Sigmoid colon (tissue), 4 donors: ENCODE data around the gene MED17.

Experiments used
- EP300 ChIP-seq, 4 donors: sonication (generic); formaldehyde crosslinking; IDR thresholded peaks; one replicate each; pipeline ENCODE4 v1.6.1; 2017; ENCODE audit warnings: antibody characterized with exemption in 4 of 4
- TF ChIP-seq, protein P1 (sequence below), 4 experiments: fragments of 450-650 bp in 3 of 4; fragments of 200-600 bp in 1 of 4; IDR thresholded peaks; one replicate each; pipeline ENCODE4 v1.5.1; 2016 to 2019; ENCODE audit warnings: antibody characterized with exemption in 4 of 4, mild to moderate bottlenecking in 3 of 4, moderate library complexity in 2 of 4

DNA sequence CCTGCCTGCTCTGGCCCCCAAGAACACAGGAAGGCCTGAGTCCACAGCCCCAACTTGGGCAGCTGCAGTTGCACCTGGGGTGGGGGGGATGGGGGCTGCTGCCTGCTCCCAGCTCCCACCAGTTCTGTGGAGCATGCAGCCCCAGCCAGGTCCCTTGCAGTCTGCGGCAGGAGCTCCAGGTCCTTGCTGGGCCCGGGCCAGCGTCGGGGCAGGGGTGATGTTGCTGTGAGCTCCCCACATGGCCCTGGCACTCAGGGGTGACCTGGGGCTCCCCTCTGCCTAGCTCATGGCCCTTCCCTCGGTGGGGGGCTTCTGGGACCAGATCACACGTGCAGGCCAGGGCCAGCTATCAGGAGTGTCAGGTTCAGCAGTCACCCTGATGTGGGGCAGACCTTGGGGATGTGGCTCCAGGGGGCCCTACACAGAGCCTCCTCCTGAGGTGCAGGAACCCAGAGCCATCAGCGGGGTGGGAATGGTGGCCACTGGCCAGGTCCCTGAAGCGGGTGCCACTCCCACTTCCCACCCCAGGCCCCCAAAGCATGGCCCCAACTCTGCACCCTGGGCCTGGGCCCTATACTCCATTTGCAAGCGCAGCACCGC is 10.4 kb upstream of the MED17 start:
- TF ChIP-seq, protein P1, sequence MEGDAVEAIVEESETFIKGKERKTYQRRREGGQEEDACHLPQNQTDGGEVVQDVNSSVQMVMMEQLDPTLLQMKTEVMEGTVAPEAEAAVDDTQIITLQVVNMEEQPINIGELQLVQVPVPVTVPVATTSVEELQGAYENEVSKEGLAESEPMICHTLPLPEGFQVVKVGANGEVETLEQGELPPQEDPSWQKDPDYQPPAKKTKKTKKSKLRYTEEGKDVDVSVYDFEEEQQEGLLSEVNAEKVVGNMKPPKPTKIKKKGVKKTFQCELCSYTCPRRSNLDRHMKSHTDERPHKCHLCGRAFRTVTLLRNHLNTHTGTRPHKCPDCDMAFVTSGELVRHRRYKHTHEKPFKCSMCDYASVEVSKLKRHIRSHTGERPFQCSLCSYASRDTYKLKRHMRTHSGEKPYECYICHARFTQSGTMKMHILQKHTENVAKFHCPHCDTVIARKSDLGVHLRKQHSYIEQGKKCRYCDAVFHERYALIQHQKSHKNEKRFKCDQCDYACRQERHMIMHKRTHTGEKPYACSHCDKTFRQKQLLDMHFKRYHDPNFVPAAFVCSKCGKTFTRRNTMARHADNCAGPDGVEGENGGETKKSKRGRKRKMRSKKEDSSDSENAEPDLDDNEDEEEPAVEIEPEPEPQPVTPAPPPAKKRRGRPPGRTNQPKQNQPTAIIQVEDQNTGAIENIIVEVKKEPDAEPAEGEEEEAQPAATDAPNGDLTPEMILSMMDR (IDR thresholded peaks at IDR 0.05): no peak
- no peak for TF ChIP-seq EP300 (IDR thresholded peaks at IDR 0.05)
